ENCODE measurements around the gene DNAH8.

Gene DNAH8

GRCh38 chr6:38755207-38755606, 40.1 kb downstream of the DNAH8 start:
- no peaks in the 10 kb centered on the region for H3K9me2 ChIP-seq (replicated peaks; ENCODE audit: insufficient read depth, low read length)
- H3K36me3 ChIP-seq (ENCODE audit: low read length) = no peaks in the 10 kb centered on the region
- no peaks in the 10 kb centered on the region for H3F3A ChIP-seq (ENCODE audit: insufficient read depth)
- no peak overlapping the region for H3K4me2 ChIP-seq (ENCODE audit: low read depth, low read length, poor library complexity, severe bottlenecking)
- H2AFZ ChIP-seq (ENCODE audit: low read depth, low read length, severe bottlenecking) = no peak overlapping the region
- no peak for TF ChIP-seq EZH2phosphoT487 (conservative IDR thresholded peaks at IDR 0.05; ENCODE audit: low read length)
- no peak for TF ChIP-seq CTCF (IDR thresholded peaks at IDR 0.05; ENCODE audit: insufficient read depth, low read length, poor library complexity, severe bottlenecking)
- no peaks in the 10 kb centered on the region for H4K20me1 ChIP-seq (ENCODE audit: low read depth, low read length)
- H3K9ac ChIP-seq (ENCODE audit: low read length) = no peak overlapping the region
- H3K4me3 ChIP-seq (ENCODE audit: insufficient read depth, low read length, poor library complexity, severe bottlenecking) = no peak overlapping the region
- H3K9me3 ChIP-seq (ENCODE audit: insufficient read depth, low read length) = no peaks in the 10 kb centered on the region
- H3K27ac ChIP-seq (ENCODE audit: low read depth, low read length) = no peak overlapping the region
- no peaks in the 10 kb centered on the region for H3K27me3 ChIP-seq (ENCODE audit: low read length)
- H3K79me2 ChIP-seq (ENCODE audit: insufficient read depth, low read length) = no peaks in the 10 kb centered on the region

- no peaks in the 10 kb centered on the region for H4K20me1 ChIP-seq (ENCODE audit: low read depth, low read length)
- no peak overlapping the region for H3K4me2 ChIP-seq (ENCODE audit: low read depth, low read length, poor library complexity, severe bottlenecking)
- H3K36me3 ChIP-seq (ENCODE audit: low read length) = no peaks in the 10 kb centered on the region
- H3K9ac ChIP-seq (ENCODE audit: low read length) = no peak overlapping the region
- no peak overlapping the region for H3K4me3 ChIP-seq (ENCODE audit: insufficient read depth, low read length, poor library complexity, severe bottlenecking)
- no peaks in the 10 kb centered on the region for H3K27me3 ChIP-seq (ENCODE audit: low read length)
- H3F3A ChIP-seq (ENCODE audit: insufficient read depth) = no peaks in the 10 kb centered on the region
- H3K27ac ChIP-seq (ENCODE audit: low read depth, low read length) = no peak overlapping the region
- H2AFZ ChIP-seq (ENCODE audit: low read depth, low read length, severe bottlenecking) = no peak overlapping the region
- H3K9me2 ChIP-seq (replicated peaks; ENCODE audit: insufficient read depth, low read length) = no peaks in the 10 kb centered on the region
- TF ChIP-seq CTCF (IDR thresholded peaks at IDR 0.05; ENCODE audit: insufficient read depth, low read length, poor library complexity, severe bottlenecking) (no peak), EZH2phosphoT487 (conservative IDR thresholded peaks at IDR 0.05; ENCODE audit: low read length) (no peak)
- no peaks in the 10 kb centered on the region for H3K9me3 ChIP-seq (ENCODE audit: insufficient read depth, low read length)
- no peaks in the 10 kb centered on the region for H3K79me2 ChIP-seq (ENCODE audit: insufficient read depth, low read length)
Measured at GRCh38 chr6:38755874-38756273, 40.8 kb downstream of the DNAH8 start.

GRCh38 chr6:38760097-38760496, 45.0 kb downstream of the DNAH8 start:
- Histone ChIP-seq H4K20me1 (ENCODE audit: low read depth, low read length) (no peaks in the 10 kb centered on the region), H2AFZ (ENCODE audit: low read depth, low read length, severe bottlenecking) (no peak overlapping the region), H3K27me3 (ENCODE audit: low read length) (no peaks in the 10 kb centered on the region), H3K36me3 (ENCODE audit: low read length) (no peaks in the 10 kb centered on the region), H3F3A (ENCODE audit: insufficient read depth) (no peaks in the 10 kb centered on the region), H3K27ac (ENCODE audit: low read depth, low read length) (no peak overlapping the region), H3K9me2 (replicated peaks; ENCODE audit: insufficient read depth, low read length) (no peaks in the 10 kb centered on the region), H3K4me3 (ENCODE audit: insufficient read depth, low read length, poor library complexity, severe bottlenecking) (no peak overlapping the region), H3K9ac (ENCODE audit: low read length) (no peak overlapping the region), H3K9me3 (ENCODE audit: insufficient read depth, low read length) (no peaks in the 10 kb centered on the region), H3K79me2 (ENCODE audit: insufficient read depth, low read length) (no peaks in the 10 kb centered on the region), H3K4me2 (ENCODE audit: low read depth, low read length, poor library complexity, severe bottlenecking) (no peak overlapping the region)
- TF ChIP-seq CTCF (IDR thresholded peaks at IDR 0.05; ENCODE audit: insufficient read depth, low read length, poor library complexity, severe bottlenecking) (no peak), EZH2phosphoT487 (conservative IDR thresholded peaks at IDR 0.05; ENCODE audit: low read length) (no peak)

Data from SU-DHL-6 (cell line).